ENCODE measurements around the gene PCDHGA4.
"Not testable (repeated sequence)": the region's sequence is repeated elsewhere in the genome, so short reads cannot be mapped to it uniquely, and the experiment has no call there.

The PCDHGA4 gene

GRCh38 chr5:141384471-141385267 lies 29.8 kb downstream of the PCDHGA4 start:
- no peak for DNase-seq (ENCODE audit: low read depth)

DNA sequence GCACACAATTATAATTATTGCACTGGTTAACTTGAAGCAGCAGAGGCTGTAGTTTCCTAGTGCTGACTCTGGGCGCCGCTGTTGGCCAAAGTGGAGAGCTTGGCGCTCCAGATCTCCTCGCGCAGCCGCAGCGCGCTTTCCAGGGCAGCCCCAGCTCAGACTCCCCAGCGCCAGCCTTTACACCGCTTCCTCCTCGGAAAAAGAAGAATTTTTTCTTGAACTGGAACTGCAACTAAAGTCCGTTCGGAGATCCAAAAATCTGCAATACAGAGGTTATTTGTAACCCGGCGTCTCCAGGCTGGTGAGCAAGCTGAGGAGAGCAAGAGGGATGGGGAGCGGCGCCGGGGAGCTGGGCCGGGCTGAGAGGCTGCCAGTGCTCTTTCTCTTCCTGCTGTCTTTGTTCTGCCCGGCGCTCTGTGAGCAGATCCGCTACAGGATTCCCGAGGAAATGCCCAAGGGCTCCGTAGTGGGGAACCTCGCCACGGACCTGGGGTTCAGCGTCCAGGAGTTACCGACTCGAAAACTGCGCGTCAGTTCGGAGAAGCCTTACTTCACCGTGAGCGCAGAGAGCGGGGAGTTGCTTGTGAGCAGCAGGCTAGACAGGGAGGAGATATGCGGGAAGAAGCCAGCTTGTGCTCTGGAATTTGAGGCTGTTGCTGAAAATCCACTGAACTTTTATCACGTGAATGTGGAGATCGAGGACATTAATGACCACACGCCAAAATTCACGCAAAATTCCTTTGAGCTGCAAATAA lies 32.9 kb downstream of the PCDHGA4 start, which contains the start of gene PCDHGB4:
PCDHGB4 (plus strand) TSS at position 142 of the 755 bp plus-strand sequence; CDS start at position 329, 187 bp downstream.
- DNase-seq (ENCODE audit: low read depth), result not testable (repeated sequence)

DNA sequence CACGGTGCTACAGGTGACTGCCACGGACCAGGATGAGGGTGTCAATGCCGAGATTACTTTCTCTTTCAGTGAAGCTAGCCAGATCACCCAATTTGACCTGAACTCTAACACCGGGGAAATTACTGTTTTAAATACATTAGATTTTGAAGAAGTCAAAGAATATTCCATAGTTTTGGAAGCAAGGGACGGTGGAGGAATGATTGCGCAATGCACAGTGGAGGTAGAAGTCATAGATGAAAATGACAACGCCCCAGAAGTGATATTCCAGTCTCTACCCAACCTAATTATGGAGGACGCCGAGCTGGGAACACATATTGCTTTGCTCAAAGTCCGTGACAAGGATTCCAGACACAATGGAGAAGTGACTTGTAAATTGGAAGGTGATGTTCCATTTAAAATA lies 33.8 kb downstream of the PCDHGA4 start:
- DNase-seq (ENCODE audit: low read depth), result no peak

GRCh38 chr5:141389153-141390042 lies 34.6 kb downstream of the PCDHGA4 start:
- DNase-seq (ENCODE audit: low read depth), result no peak

- DNase-seq (ENCODE audit: low read depth), result no peak
These were observed 37.8 kb downstream of the PCDHGA4 start, which contains the start of gene PCDHGA8 for GRCh38 chr5:141392429-141393198. Gene PCDHGA8 (plus strand): TSS chr5:141392633. CDS start chr5:141392814, 181 bp downstream.

GRCh38 chr5:141393267-141393666 lies 38.4 kb downstream of the PCDHGA4 start:
- no peak for DNase-seq (ENCODE audit: low read depth)

- not testable (repeated sequence) for DNase-seq (ENCODE audit: low read depth)
These were observed 39.8 kb downstream of the PCDHGA4 start for GRCh38 chr5:141394401-141395187.

GRCh38 chr5:141397756-141398551 lies 43.1 kb downstream of the PCDHGA4 start, which contains the start of gene PCDHGB5:
Gene PCDHGB5 (plus strand): TSS chr5:141397947. CDS start chr5:141398128, 181 bp downstream.
- DNase-seq (ENCODE audit: low read depth), result not testable (repeated sequence)

GRCh38 chr5:141398608-141399007 lies 43.8 kb downstream of the PCDHGA4 start:
- DNase-seq (ENCODE audit: low read depth), result no peak

GRCh38 chr5:141399555-141400258 lies 44.9 kb downstream of the PCDHGA4 start:
- no peak for DNase-seq (ENCODE audit: low read depth)

- DNase-seq (ENCODE audit: low read depth), result no peak
These were observed 47.9 kb downstream of the PCDHGA4 start, which contains the start of gene PCDHGA9 for GRCh38 chr5:141402553-141403243. Gene PCDHGA9 (plus strand): TSS chr5:141402778. CDS start chr5:141402953, 175 bp downstream.

DNA sequence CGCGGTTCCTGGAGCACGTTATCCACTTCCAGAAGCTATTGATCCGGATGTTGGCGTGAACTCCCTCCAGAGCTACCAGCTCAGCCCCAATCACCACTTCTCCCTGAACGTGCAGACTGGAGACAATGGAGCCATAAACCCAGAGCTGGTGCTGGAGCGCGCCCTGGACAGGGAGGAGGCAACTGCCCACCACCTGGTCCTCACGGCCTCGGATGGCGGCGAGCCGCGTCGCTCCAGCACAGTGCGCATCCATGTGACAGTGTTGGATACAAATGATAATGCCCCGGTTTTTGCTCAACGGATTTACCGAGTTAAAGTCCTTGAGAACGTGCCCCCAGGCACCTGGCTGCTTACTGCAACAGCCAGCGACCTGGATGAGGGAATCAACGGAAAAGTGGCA lies 48.6 kb downstream of the PCDHGA4 start:
- DNase-seq (ENCODE audit: low read depth), result no peak

All from non-pigmented ciliary epithelial cell (primary cell).